Measurements from ENCODE around the gene GRAPL.
"Not testable (repeated sequence)": the region's sequence is repeated elsewhere in the genome, so short reads cannot be mapped to it uniquely, and the experiment has no call there.

GRAPL gene

GRCh38 chr17:19188870-19189708 is 61.7 kb downstream of the GRAPL start:
- DNase-seq (ENCODE audit: low read depth), result not testable (repeated sequence)

GRCh38 chr17:19189781-19190405 is 62.5 kb downstream of the GRAPL start:
- not testable (repeated sequence) for DNase-seq (ENCODE audit: low read depth)

- DNase-seq (ENCODE audit: low read depth), result not testable (repeated sequence)
Observed at GRCh38 chr17:19196382-19197204, 69.2 kb downstream of the GRAPL start.

GRCh38 chr17:19202448-19202847 is 75.1 kb downstream of the GRAPL start:
- DNase-seq (ENCODE audit: low read depth), result not testable (repeated sequence)

GRCh38 chr17:19203429-19203828 is 76.0 kb downstream of the GRAPL start:
- DNase-seq (ENCODE audit: low read depth), result not testable (repeated sequence)
